Vagina (tissue), 2 donors: ENCODE results near the gene FLT4. TPM values are rescaled to one million over a fixed set of nuclear protein-coding genes. Genes with fewer than 3 reads are reported as not detected.

ENCODE experiments used
- DNase-seq, 2 donors: peaks; one replicate each; pipeline ENCODE4 v3.0.0-alpha.2; 2017; ENCODE audit errors: extremely low spot score in 2 of 2
- H3K27ac ChIP-seq: fragments of 200-600 bp; sonication (generic); one replicate; pipeline ENCODE4 v1.5.1; 2019
- H3K27me3 ChIP-seq: fragments of 200-600 bp; sonication (generic); one replicate; pipeline ENCODE4 v1.5.1; 2019
- H3K36me3 ChIP-seq, 2 donors: fragments of 200-600 bp; sonication (generic); one replicate each; pipeline ENCODE4 v1.5.1; 2017 to 2019
- H3K4me1 ChIP-seq: fragments of 200-600 bp; sonication (generic); one replicate; pipeline ENCODE4 v1.5.1; 2019
- H3K4me3 ChIP-seq, 2 donors: fragments of 200-600 bp; sonication (generic); 1 replicate in 1 of 2; 2 replicates in 1 of 2; pipeline ENCODE4 v1.5.1; 2016 to 2019
- H3K9me3 ChIP-seq: fragments of 200-600 bp; sonication (generic); one replicate; pipeline ENCODE4 v1.5.1; 2019
- CTCF ChIP-seq, 3 experiments: fragments of 450-650 bp in 2 of 3; fragments of 200-600 bp in 1 of 3; sonication (generic) in 1 of 3; IDR thresholded peaks; one replicate each; pipeline ENCODE4 v1.5.1; 2017 to 2019; ENCODE audit warnings: antibody characterized with exemption in 3 of 3, mild to moderate bottlenecking in 2 of 3, moderate library complexity in 2 of 3
- POLR2A ChIP-seq, 2 donors: fragments of 450-650 bp; IDR thresholded peaks; one replicate each; pipeline ENCODE4 v1.6.1; 2017; ENCODE audit warnings: antibody characterized with exemption in 2 of 2, mild to moderate bottlenecking in 2 of 2, moderate library complexity in 2 of 2
- POLR2AphosphoS5 ChIP-seq, 2 donors: sonication (generic); formaldehyde crosslinking; IDR thresholded peaks; one replicate each; pipeline ENCODE4 v1.9.0; 2017; ENCODE audit warnings: antibody characterized with exemption in 2 of 2, mild to moderate bottlenecking in 2 of 2, low read depth in 1 of 2; ENCODE audit not compliant: insufficient read depth in 1 of 2
- intact Hi-C: fragments of 100-400 bp; cut with DNase I; formaldehyde crosslinking; loops from one replicate; pipeline ENCODE4 v1.15.1; 2023
- total RNA-seq: library from RNA; depleted of rRNA; stranded (reverse); fragments of >200 nt; gene quantifications from one replicate; pipeline ENCODE4 v1.2.3, GENCODE V29; 2016

FLT4 gene
- total RNA-seq, 1 donor from 2014 or later, result 20.9 TPM

GRCh38 chr5:180590543-180591310, 58.7 kb downstream of the FLT4 start:
- H3K27me3 ChIP-seq, result peaks cover 6% of the 10 kb centered on the region
- H3K9me3 ChIP-seq, result no peaks in the 10 kb centered on the region
- intact Hi-C loops, result no loop called here
- H3K27ac ChIP-seq, result no peak overlapping the region
- peaks cover 19% of the 10 kb centered on the region for H3K4me1 ChIP-seq
- peak overlapping the region in 1 of 2 donors; percentile 31 for H3K4me3 ChIP-seq
- TF ChIP-seq CTCF (IDR thresholded peaks at IDR 0.05) (no peak), POLR2A (IDR thresholded peaks at IDR 0.05) (no peak), POLR2AphosphoS5 (IDR thresholded peaks at IDR 0.05; ENCODE audit: insufficient read depth in 1 of 2, low read depth in 1 of 2) (no peak)
- DNase-seq, result no peak
- no peaks in the 10 kb centered on the region for H3K36me3 ChIP-seq

- intact Hi-C loops, result no loop called here
- Histone ChIP-seq H3K36me3 (no peaks in the 10 kb centered on the region), H3K4me3 (peak overlapping the region in 1 of 2 donors; percentile 31)
Measured at GRCh38 chr5:180589771-180590542, 59.4 kb downstream of the FLT4 start.

GRCh38 chr5:180586870-180587269, 62.5 kb downstream of the FLT4 start:
- H3K27ac ChIP-seq, result no peak overlapping the region
- H3K9me3 ChIP-seq, result peaks cover 8% of the 10 kb centered on the region
- peaks cover 19% of the 10 kb centered on the region for H3K4me1 ChIP-seq
- intact Hi-C loops, result no loop called here
- H3K27me3 ChIP-seq, result peaks cover 6% of the 10 kb centered on the region
- H3K4me3 ChIP-seq, result no peak overlapping the region
- no peak for DNase-seq
- H3K36me3 ChIP-seq, result no peaks in the 10 kb centered on the region
- TF ChIP-seq POLR2AphosphoS5 (IDR thresholded peaks at IDR 0.05; ENCODE audit: insufficient read depth in 1 of 2, low read depth in 1 of 2) (no peak), POLR2A (IDR thresholded peaks at IDR 0.05) (no peak), CTCF (IDR thresholded peaks at IDR 0.05) (no peak)

More at GRCh38 chr5:180589771-180590542, 59.4 kb downstream of the FLT4 start:
- no peak for TF ChIP-seq POLR2AphosphoS5 (IDR thresholded peaks at IDR 0.05; ENCODE audit: insufficient read depth in 1 of 2, low read depth in 1 of 2)
- no peak for TF ChIP-seq POLR2A (IDR thresholded peaks at IDR 0.05)
- no peak for TF ChIP-seq CTCF (IDR thresholded peaks at IDR 0.05)
- H3K4me1 ChIP-seq, result peaks cover 19% of the 10 kb centered on the region
- H3K9me3 ChIP-seq, result peaks cover 6% of the 10 kb centered on the region
- no peak for DNase-seq
- H3K27ac ChIP-seq, result no peak overlapping the region
- peaks cover 6% of the 10 kb centered on the region for H3K27me3 ChIP-seq

- Histone ChIP-seq H3K36me3 (no peaks in the 10 kb centered on the region), H3K27ac (no peak overlapping the region), H3K4me3 (no peak overlapping the region), H3K4me1 (peaks cover 14% of the 10 kb centered on the region), H3K27me3 (peaks cover 6% of the 10 kb centered on the region), H3K9me3 (peaks cover 8% of the 10 kb centered on the region)
- intact Hi-C loops, result no loop called here
- DNase-seq, result no peak
- TF ChIP-seq POLR2A (IDR thresholded peaks at IDR 0.05), result no peak
- TF ChIP-seq CTCF (IDR thresholded peaks at IDR 0.05), result no peak
- no peak for TF ChIP-seq POLR2AphosphoS5 (IDR thresholded peaks at IDR 0.05; ENCODE audit: insufficient read depth in 1 of 2, low read depth in 1 of 2)
Measured at GRCh38 chr5:180586204-180586603, 63.2 kb downstream of the FLT4 start.
